Measurements from ENCODE around the gene C9orf153. TPM values are rescaled to one million over a fixed set of nuclear protein-coding genes. Genes with fewer than 3 reads are reported as not detected.

The C9orf153 gene
- 0.30 and 1.1 TPM in 2 replicates for total RNA-seq

GRCh38 chr9:86259557-86259956, at the start of gene C9orf153:
TSS of gene C9orf153 (minus strand) at chr9:86259657. CDS start at chr9:86229603, 30,054 bp downstream.

GRCh38 chr9:86282077-86282978, 22.9 kb upstream of the C9orf153 start, which contains the start of gene ISCA1:
TSS of gene ISCA1 (minus strand) at chr9:86282538. CDS start at chr9:86282458, 80 bp downstream.

Other genes with a start within 250 kb of the C9orf153 start
- 106 and 140 TPM in 2 replicates for gene GOLM1, start 160.1 kb downstream of the C9orf153 start, total RNA-seq
- 18.9 and 26.1 TPM in 2 replicates for gene ISCA1, start 22.9 kb upstream of the C9orf153 start, total RNA-seq
- 43.7 and 51.8 TPM in 2 replicates for gene TUT7, start 94.8 kb upstream of the C9orf153 start, total RNA-seq

Data from smooth muscle cell of the umbilical artery (primary cell).